GM12878 (cell line): ENCODE data around the gene TAX1BP3. TPM values are rescaled to one million over a fixed set of nuclear protein-coding genes. Genes with fewer than 3 reads are reported as not detected.
"Not testable (repeated sequence)": the region's sequence is repeated elsewhere in the genome, so short reads cannot be mapped to it uniquely, and the experiment has no call there.

Experiments used
- ATAC-seq: fragments of 200-7000 bp; cut with Tn5 transposase; 3 replicates; pipeline ENCODE4 v1.9.1; 2020; ENCODE audit warnings: mild to moderate bottlenecking, moderate library complexity
- BruUV-seq: library from RNA; stranded (reverse); fragments of 400-500 nt; replicated peaks from 2 replicates; lab custom pipeline; 2021; lab: Mats Ljungman, UMichigan
- CTCF ChIA-PET: fragments of 300-600 bp; sonication (Branson Sonifier 250); formaldehyde crosslinking; extraction: SDS; loops from one replicate; lab custom pipeline; 2021; ENCODE audit warnings: inconsistent platforms; lab: Yijun Ruan, JAX
- POLR2A ChIA-PET: fragments of 350-600 bp; formaldehyde crosslinking; extraction: SDS; loops from one replicate; lab custom pipeline; 2021; ENCODE audit warnings: inconsistent platforms; lab: Charles Lee
- RAD21 ChIA-PET: fragments of 300-600 bp; sonication (Branson Sonifier 250); formaldehyde crosslinking; loops from one replicate; lab custom pipeline; 2023; ENCODE audit warnings: antibody characterized with exemption; ENCODE audit not compliant: unreplicated experiment; lab: Charles Lee
- SMC1A ChIA-PET: fragments of 300-600 bp; sonication (Branson Sonifier 250); formaldehyde crosslinking; loops from one replicate; lab custom pipeline; 2023; ENCODE audit not compliant: unreplicated experiment, uncharacterized antibody; lab: Charles Lee
- DNase-seq: peaks from one replicate; pipeline ENCODE4 v3.0.0-alpha.2; 2011; ENCODE audit warnings: low read depth, low spot score
- FAIRE-seq: peaks from 3 replicates; lab custom pipeline; 2011; peaks lifted over from hg19 to GRCh38; lab: Jason Lieb, UNC
- H2AFZ ChIP-seq: 2 replicates; pipeline ENCODE4 v1.6.0; 2011; ENCODE audit warnings: low read depth, low read length, control low read depth; ENCODE audit not compliant: control insufficient read depth
- H3K27ac ChIP-seq: 2 replicates; pipeline ENCODE4 v1.5.1; 2011; ENCODE audit warnings: control low read depth; ENCODE audit not compliant: control insufficient read depth, insufficient read depth
- H3K27me3 ChIP-seq, 2 experiments: replicated peaks in 1 of 2; 2 replicates each; pipeline versions ENCODE4 v1.6.0 to v1.6.1; 2011; ENCODE audit warnings: low read length in 1 of 2; ENCODE audit not compliant: control insufficient read depth in 2 of 2, insufficient read depth in 2 of 2
- H3K36me3 ChIP-seq, 2 experiments: 2 replicates each; pipeline ENCODE4 v1.5.1; 2011; ENCODE audit warnings: low read length in 1 of 2; ENCODE audit not compliant: control insufficient read depth in 2 of 2, insufficient read depth in 2 of 2
- H3K4me1 ChIP-seq: 2 replicates; pipeline ENCODE4 v1.6.1; 2011; ENCODE audit warnings: mild to moderate bottlenecking, low read length, moderate library complexity, mixed read lengths; ENCODE audit not compliant: control insufficient read depth, insufficient read depth
- H3K4me2 ChIP-seq: 2 replicates; pipeline ENCODE4 v1.6.0; 2011; ENCODE audit warnings: control low read depth; ENCODE audit not compliant: control insufficient read depth, insufficient read depth
- H3K4me3 ChIP-seq: fragments of 200-600 bp; sonication (generic); 2 replicates; pipeline ENCODE4 v1.5.1; 2016
- H3K79me2 ChIP-seq: 2 replicates; pipeline ENCODE4 v1.6.0; 2011; ENCODE audit warnings: low read length; ENCODE audit not compliant: control insufficient read depth, insufficient read depth
- H3K9ac ChIP-seq: 2 replicates; pipeline ENCODE4 v1.8.0; 2011; ENCODE audit warnings: low read length, control low read depth, mixed read lengths; ENCODE audit not compliant: control insufficient read depth, insufficient read depth
- H3K9me3 ChIP-seq: replicated peaks from 3 replicates; pipeline ENCODE4 v1.5.1; 2011; ENCODE audit warnings: mild to moderate bottlenecking, low read length; ENCODE audit not compliant: control insufficient read depth, insufficient read depth
- H4K20me1 ChIP-seq: 2 replicates; pipeline ENCODE4 v1.6.0; 2011; ENCODE audit not compliant: control insufficient read depth, insufficient read depth
- ATF3 ChIP-seq: IDR thresholded peaks from 2 replicates; pipeline ENCODE4 v1.6.1; 2011; ENCODE audit warnings: low read depth, mild to moderate bottlenecking, low read length, moderate library complexity, borderline replicate concordance; ENCODE audit errors: extremely low read depth
- BRCA1 ChIP-seq: IDR thresholded peaks from 2 replicates; pipeline ENCODE4 v1.6.1; 2011; ENCODE audit warnings: low read depth, low read length, improper control_type of control experiment
- HCFC1 ChIP-seq: fragments of 150-350 bp; IDR thresholded peaks from 2 replicates; pipeline ENCODE4 v1.6.1; 2014; ENCODE audit warnings: low read length
- KDM1A ChIP-seq: fragments of 200-600 bp; sonication (generic); IDR thresholded peaks from 2 replicates; pipeline ENCODE4 v1.6.1; 2016; ENCODE audit warnings: borderline replicate concordance
- NR2C2 ChIP-seq: IDR thresholded peaks from 2 replicates; pipeline ENCODE4 v1.6.1; 2011; ENCODE audit warnings: borderline replicate concordance, low read depth; ENCODE audit not compliant: control insufficient read depth, insufficient read length
- RBBP5 ChIP-seq: fragments of 200-600 bp; sonication (generic); conservative IDR thresholded peaks from 2 replicates; pipeline ENCODE4 v1.6.1; 2016
- SRF ChIP-seq, 2 experiments: IDR thresholded peaks; 2 replicates each; pipeline ENCODE4 v1.6.1; 2011; ENCODE audit warnings: low read depth in 2 of 2, low read length in 2 of 2, mild to moderate bottlenecking in 1 of 2, moderate library complexity in 1 of 2
- SUPT20H ChIP-seq: IDR thresholded peaks from 2 replicates; pipeline ENCODE4 v1.6.1; 2011; ENCODE audit warnings: low read depth, mild to moderate bottlenecking, low read length, moderate library complexity, borderline replicate concordance; ENCODE audit not compliant: control insufficient read depth
- TARDBP ChIP-seq: IDR thresholded peaks from 2 replicates; pipeline ENCODE4 v1.6.1; 2016; ENCODE audit warnings: borderline replicate concordance
- ZZZ3 ChIP-seq: IDR thresholded peaks from 2 replicates; pipeline ENCODE4 v1.6.1; 2011; ENCODE audit warnings: low read depth; ENCODE audit not compliant: control insufficient read depth, insufficient read length
- WGBS: methylation state at CpG from one replicate; pipeline ENCODE4 v1.1.6; 2016; ENCODE audit warnings: low lambda C conversion rate; ENCODE audit not compliant: insufficient replicate concordance, insufficient coverage; ENCODE audit errors: missing lambda C conversion rate; 5-methylcytosine and 5-hydroxymethylcytosine counted together
- in situ Hi-C: fragments of 300-500 bp; cut with MboI; formaldehyde crosslinking; loops from 9 replicates; pipeline ENCODE4 v1.14.3; 2018; ENCODE audit warnings: mixed read lengths
- intact Hi-C: fragments of 100-400 bp; cut with micrococcal nuclease; formaldehyde crosslinking; loops from one replicate; pipeline ENCODE4 v1.14.2; 2022; ENCODE audit not compliant: unreplicated experiment
- polyA plus RNA-seq, 11 experiments: library from polyadenylated mRNA; depleted of rRNA in 4 of 11; unstranded in 6 of 11; stranded (reverse) in 5 of 11; fragments of >200 nt; fragmentation: Nextera tagmentation in 4 of 11; fragmentation: Illumina TruSeq in 1 of 11; extraction: Ambion mirVana in 4 of 11; extraction: Trizol in 1 of 11; gene quantifications; 1 replicate in 1 of 11; 2 replicates in 10 of 11; pipeline versions ENCODE4 v1.2.1 to v1.2.3, GENCODE V29; 2011 to 2016; ENCODE audit warnings: inconsistent platforms in 2 of 11, missing spikeins in 2 of 11, low read depth in 1 of 11
- total RNA-seq, 4 experiments: library from RNA; depleted of rRNA in 3 of 4; stranded (reverse); fragments of >200 nt in 3 of 4; fragmentation: Illumina TruSeq in 1 of 4; extraction: Trizol in 1 of 4; gene quantifications; 2 replicates each; pipeline versions ENCODE4 v1.2.1 to v1.2.3, GENCODE V29; 2013 to 2021
- TF ChIP-seq, protein P1 (sequence below): fragments of 450-650 bp; IDR thresholded peaks from 2 replicates; pipeline ENCODE4 v1.6.1; 2017; ENCODE audit warnings: borderline replicate concordance
- TF ChIP-seq, protein P2 (sequence below): fragments of 150-350 bp; IDR thresholded peaks from 2 replicates; pipeline ENCODE4 v1.6.1; 2016; ENCODE audit warnings: low read depth, low read length

Gene TAX1BP3
- total and polyA plus RNA-seq, 10 of the 15 experiments (the other 5 are each of a cell fraction or from before 2014, with no cell fraction given), result 1.00 to 40.4 (median 15.4) TPM

- no peak for DNase-seq
- SMC1A ChIA-PET, result no interaction called here
- no peaks in the 10 kb centered on the region for H3K79me2 ChIP-seq
- TF ChIP-seq ATF3 (no peak), BRCA1 (no peak), TARDBP (no peak), SRF (IDR thresholded peaks at IDR 0.05; ENCODE audit: low read depth in 2 of 2, low read length in 2 of 2) (no peak), KDM1A (no peak), NR2C2 (no peak), SUPT20H (no peak), ZZZ3 (no peak), HCFC1 (no peak), RBBP5 (no peak)
- TF ChIP-seq, protein P1, sequence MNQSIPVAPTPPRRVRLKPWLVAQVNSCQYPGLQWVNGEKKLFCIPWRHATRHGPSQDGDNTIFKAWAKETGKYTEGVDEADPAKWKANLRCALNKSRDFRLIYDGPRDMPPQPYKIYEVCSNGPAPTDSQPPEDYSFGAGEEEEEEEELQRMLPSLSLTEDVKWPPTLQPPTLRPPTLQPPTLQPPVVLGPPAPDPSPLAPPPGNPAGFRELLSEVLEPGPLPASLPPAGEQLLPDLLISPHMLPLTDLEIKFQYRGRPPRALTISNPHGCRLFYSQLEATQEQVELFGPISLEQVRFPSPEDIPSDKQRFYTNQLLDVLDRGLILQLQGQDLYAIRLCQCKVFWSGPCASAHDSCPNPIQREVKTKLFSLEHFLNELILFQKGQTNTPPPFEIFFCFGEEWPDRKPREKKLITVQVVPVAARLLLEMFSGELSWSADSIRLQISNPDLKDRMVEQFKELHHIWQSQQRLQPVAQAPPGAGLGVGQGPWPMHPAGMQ, result no peak
- TF ChIP-seq, protein P2, sequence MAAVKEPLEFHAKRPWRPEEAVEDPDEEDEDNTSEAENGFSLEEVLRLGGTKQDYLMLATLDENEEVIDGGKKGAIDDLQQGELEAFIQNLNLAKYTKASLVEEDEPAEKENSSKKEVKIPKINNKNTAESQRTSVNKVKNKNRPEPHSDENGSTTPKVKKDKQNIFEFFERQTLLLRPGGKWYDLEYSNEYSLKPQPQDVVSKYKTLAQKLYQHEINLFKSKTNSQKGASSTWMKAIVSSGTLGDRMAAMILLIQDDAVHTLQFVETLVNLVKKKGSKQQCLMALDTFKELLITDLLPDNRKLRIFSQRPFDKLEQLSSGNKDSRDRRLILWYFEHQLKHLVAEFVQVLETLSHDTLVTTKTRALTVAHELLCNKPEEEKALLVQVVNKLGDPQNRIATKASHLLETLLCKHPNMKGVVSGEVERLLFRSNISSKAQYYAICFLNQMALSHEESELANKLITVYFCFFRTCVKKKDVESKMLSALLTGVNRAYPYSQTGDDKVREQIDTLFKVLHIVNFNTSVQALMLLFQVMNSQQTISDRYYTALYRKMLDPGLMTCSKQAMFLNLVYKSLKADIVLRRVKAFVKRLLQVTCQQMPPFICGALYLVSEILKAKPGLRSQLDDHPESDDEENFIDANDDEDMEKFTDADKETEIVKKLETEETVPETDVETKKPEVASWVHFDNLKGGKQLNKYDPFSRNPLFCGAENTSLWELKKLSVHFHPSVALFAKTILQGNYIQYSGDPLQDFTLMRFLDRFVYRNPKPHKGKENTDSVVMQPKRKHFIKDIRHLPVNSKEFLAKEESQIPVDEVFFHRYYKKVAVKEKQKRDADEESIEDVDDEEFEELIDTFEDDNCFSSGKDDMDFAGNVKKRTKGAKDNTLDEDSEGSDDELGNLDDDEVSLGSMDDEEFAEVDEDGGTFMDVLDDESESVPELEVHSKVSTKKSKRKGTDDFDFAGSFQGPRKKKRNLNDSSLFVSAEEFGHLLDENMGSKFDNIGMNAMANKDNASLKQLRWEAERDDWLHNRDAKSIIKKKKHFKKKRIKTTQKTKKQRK, result no peak
- TF ChIP-seq, all 136 proteins: peak for 0
- WGBS, result 75% methylated on average over 3 of the region's 3 CpGs
- BruUV-seq, result no TSS peak
- no peak for FAIRE-seq
- Histone ChIP-seq H3K27me3 (no peaks in the 10 kb centered on the region), H3K4me3 (no peak overlapping the region), H3K4me1 (peaks cover 27% of the 10 kb centered on the region), H3K9ac (no peak overlapping the region), H3K27ac (no peak overlapping the region), H3K36me3 (no peaks in the 10 kb centered on the region), H3K4me2 (no peak overlapping the region), H3K9me3 (no peaks in the 10 kb centered on the region; the same call in 2 of the 3 replicates), H4K20me1 (no peaks in the 10 kb centered on the region), H2AFZ (no peak overlapping the region)
- ChIA-PET RAD21 (no interaction called here), POLR2A (interaction anchor here (0.5 kb wide), 1 partner anchor 89 kb away, joined by 3 read pairs; no protein-coding TSS in a partner anchor), CTCF (interaction anchor here (0.5 to 2.0 kb wide), 3 partner anchors 13 to 366 kb away, joined by 3 to 4 read pairs (median 3); partner anchors contain the start of gene NCBP3)
- intact Hi-C loops, result no loop called here
- ATAC-seq, result no peak
- in situ Hi-C loops, result loop anchor here (25.0 kb wide), 1 partner anchor 1504 kb away; no protein-coding TSS in a partner anchor
Observed at GRCh38 chr17:3708366-3708765, 40.0 kb upstream of the TAX1BP3 start.

GRCh38 chr17:3705718-3705984, 37.3 kb upstream of the TAX1BP3 start:
- RAD21 ChIA-PET, H3K4me2 ChIP-seq, H4K20me1 ChIP-seq, BruUV-seq, H3K9ac ChIP-seq, DNase-seq, H3K27ac ChIP-seq, intact Hi-C loops, SMC1A ChIA-PET, H3K36me3 ChIP-seq, ATAC-seq, H3K4me1 ChIP-seq, H3K4me3 ChIP-seq, H3K79me2 ChIP-seq, POLR2A ChIA-PET, FAIRE-seq, H3K27me3 ChIP-seq, H2AFZ ChIP-seq, H3K9me3 ChIP-seq: not testable (repeated sequence)
- CTCF ChIA-PET, result interaction anchor here (0.6 to 2.1 kb wide), 2 partner anchors 33 to 205 kb away, joined by 3 to 5 read pairs; no protein-coding TSS in a partner anchor
- 91% methylated on average over 1 of the region's 1 CpG for WGBS
- in situ Hi-C loops, result loop anchor here (25.0 kb wide), 1 partner anchor 1507 kb away; no protein-coding TSS in a partner anchor
